Mesenchymal stem cell (in vitro differentiated cells and primary cell): ENCODE results near the gene NRG3.

Experiments
- DNase-seq: peaks from one replicate; pipeline ENCODE4 v3.0.0-alpha.2; 2013
- H2AFZ ChIP-seq: one replicate; pipeline ENCODE4 v1.6.1; 2013; ENCODE audit warnings: low read depth, mild to moderate bottlenecking, control low read depth, inconsistent platforms, low read length, moderate library complexity
- H2AK5ac ChIP-seq: 2 replicates; pipeline ENCODE4 v1.6.1; 2013; ENCODE audit warnings: low read length, moderate library complexity, mild to moderate bottlenecking, inconsistent platforms; ENCODE audit not compliant: severe bottlenecking
- H2BK120ac ChIP-seq: one replicate; pipeline ENCODE4 v1.6.1; 2013; ENCODE audit warnings: low read depth, mild to moderate bottlenecking, inconsistent platforms, low read length, moderate library complexity
- H2BK12ac ChIP-seq, 2 experiments: one replicate each; pipeline ENCODE4 v1.6.1; 2013; ENCODE audit warnings: inconsistent platforms in 2 of 2, low read length in 2 of 2, mild to moderate bottlenecking in 2 of 2, moderate library complexity in 2 of 2, control low read depth in 1 of 2
- H2BK15ac ChIP-seq: one replicate; pipeline ENCODE4 v1.6.1; 2013; ENCODE audit warnings: mild to moderate bottlenecking, low read depth, inconsistent platforms; ENCODE audit not compliant: poor library complexity, severe bottlenecking
- H2BK5ac ChIP-seq: 2 replicates; pipeline ENCODE4 v1.6.1; 2013; ENCODE audit warnings: low read depth, mild to moderate bottlenecking, low read length, control low read depth, inconsistent platforms; ENCODE audit not compliant: poor library complexity, severe bottlenecking
- H3K14ac ChIP-seq, 2 experiments: one replicate each; pipeline ENCODE4 v1.6.1; 2013; ENCODE audit warnings: inconsistent platforms in 2 of 2, low read length in 2 of 2, control low read depth in 1 of 2, mild to moderate bottlenecking in 1 of 2, moderate library complexity in 1 of 2
- H3K18ac ChIP-seq, 2 experiments: one replicate each; pipeline ENCODE4 v1.6.1; 2013; ENCODE audit warnings: inconsistent platforms in 2 of 2, low read length in 2 of 2, control low read depth in 1 of 2, low read depth in 1 of 2, mild to moderate bottlenecking in 1 of 2
- H3K23ac ChIP-seq, 2 experiments: one replicate each; pipeline ENCODE4 v1.6.1; 2013; ENCODE audit warnings: inconsistent platforms in 2 of 2, low read length in 2 of 2, mild to moderate bottlenecking in 2 of 2, moderate library complexity in 2 of 2, control low read depth in 1 of 2
- H3K27ac ChIP-seq: 2 replicates; pipeline ENCODE4 v1.5.1; 2013; ENCODE audit warnings: mild to moderate bottlenecking, moderate library complexity, low read length, control low read depth, inconsistent platforms; ENCODE audit not compliant: poor library complexity, severe bottlenecking
- H3K27me3 ChIP-seq, 2 experiments: 2 replicates each; pipeline versions ENCODE4 v1.6.1 to v1.7.0; 2013; ENCODE audit warnings: low read length in 2 of 2, mild to moderate bottlenecking in 2 of 2, moderate library complexity in 2 of 2, control low read depth in 1 of 2, inconsistent platforms in 1 of 2; ENCODE audit not compliant: control insufficient read depth in 1 of 2, insufficient read depth in 1 of 2
- H3K36me3 ChIP-seq, 2 experiments: 2 replicates each; pipeline versions ENCODE4 v1.6.1 to v1.7.0; 2013; ENCODE audit warnings: low read length in 2 of 2, control low read depth in 1 of 2, inconsistent platforms in 1 of 2, low read depth in 1 of 2, mild to moderate bottlenecking in 1 of 2; ENCODE audit not compliant: insufficient read depth in 2 of 2, control insufficient read depth in 1 of 2
- H3K4ac ChIP-seq, 2 experiments: one replicate each; pipeline ENCODE4 v1.6.1; 2013; ENCODE audit warnings: inconsistent platforms in 2 of 2, low read length in 2 of 2, mild to moderate bottlenecking in 2 of 2, moderate library complexity in 2 of 2, control low read depth in 1 of 2, low read depth in 1 of 2
- H3K4me1 ChIP-seq: 2 replicates; pipeline ENCODE4 v1.6.1; 2013; ENCODE audit warnings: low read depth, low read length, control low read depth; ENCODE audit not compliant: control insufficient read depth, insufficient read depth
- H3K4me2 ChIP-seq: 2 replicates; pipeline ENCODE4 v1.6.1; 2013; ENCODE audit warnings: low read length, mild to moderate bottlenecking, inconsistent platforms; ENCODE audit not compliant: poor library complexity, severe bottlenecking
- H3K4me3 ChIP-seq, 2 experiments: 2 replicates each; pipeline versions ENCODE4 v1.5.1 to v1.7.0; 2013; ENCODE audit warnings: low read length in 2 of 2, mild to moderate bottlenecking in 2 of 2, control low read depth in 1 of 2, low read depth in 1 of 2; ENCODE audit not compliant: insufficient read depth in 1 of 2
- H3K79me1 ChIP-seq: replicated peaks from 2 replicates; pipeline ENCODE4 v1.6.1; 2013; ENCODE audit warnings: mild to moderate bottlenecking, control low read depth, low read length, inconsistent platforms; ENCODE audit not compliant: poor library complexity, severe bottlenecking
- H3K9ac ChIP-seq: 2 replicates; pipeline ENCODE4 v1.7.0; 2013; ENCODE audit warnings: mild to moderate bottlenecking, low read length, moderate library complexity
- H3K9me3 ChIP-seq: 2 replicates; pipeline ENCODE4 v1.7.0; 2013; ENCODE audit warnings: mild to moderate bottlenecking, low read length; ENCODE audit not compliant: control insufficient read depth
- H4K8ac ChIP-seq: one replicate; pipeline ENCODE4 v1.6.1; 2013; ENCODE audit warnings: inconsistent platforms, mild to moderate bottlenecking, low read length, moderate library complexity
- H4K91ac ChIP-seq: one replicate; pipeline ENCODE4 v1.6.1; 2013; ENCODE audit warnings: mild to moderate bottlenecking, low read length, inconsistent platforms
- WGBS: methylation state at CpG from one replicate; pipeline ENCODE4 v1.1.7; 2013; ENCODE audit warnings: mixed read lengths; 5-methylcytosine and 5-hydroxymethylcytosine counted together

The NRG3 gene

GRCh38 chr10:82660986-82661385 lies 786.0 kb downstream of the NRG3 start:
- Histone ChIP-seq H3K27me3 (no peaks in the 10 kb centered on the region), H3K9ac (no peak overlapping the region), H2BK12ac (no peak overlapping the region), H2AK5ac (no peak overlapping the region), H3K4me1 (no peaks in the 10 kb centered on the region), H3K27ac (no peak overlapping the region), H2AFZ (no peak overlapping the region), H3K9me3 (no peaks in the 10 kb centered on the region), H3K14ac (no peak overlapping the region), H3K4me2 (no peak overlapping the region), H3K4me3 (no peak overlapping the region), H4K8ac (no peak overlapping the region), H4K91ac (no peak overlapping the region), H3K18ac (no peak overlapping the region), H3K79me1 (no peaks in the 10 kb centered on the region), H2BK15ac (no peak overlapping the region), H2BK120ac (no peak overlapping the region), H2BK5ac (no peak overlapping the region), H3K4ac (no peak overlapping the region), H3K36me3 (no peaks in the 10 kb centered on the region), H3K23ac (no peak overlapping the region)
- DNase-seq, result peak; percentile 12
- 30% methylated on average over 1 of the region's 1 CpG for WGBS

- Histone ChIP-seq H3K14ac (no peak overlapping the region), H4K91ac (no peak overlapping the region), H3K27ac (no peak overlapping the region), H3K79me1 (no peaks in the 10 kb centered on the region), H2AFZ (no peak overlapping the region), H3K4me2 (no peak overlapping the region), H3K27me3 (no peaks in the 10 kb centered on the region), H2AK5ac (no peak overlapping the region), H3K9me3 (no peaks in the 10 kb centered on the region), H3K4ac (no peak overlapping the region), H3K23ac (no peak overlapping the region), H2BK12ac (no peak overlapping the region), H3K18ac (no peak overlapping the region), H3K36me3 (no peaks in the 10 kb centered on the region), H2BK15ac (no peak overlapping the region), H3K4me1 (no peaks in the 10 kb centered on the region), H3K9ac (no peak overlapping the region), H2BK5ac (no peak overlapping the region), H3K4me3 (no peak overlapping the region), H2BK120ac (no peak overlapping the region), H4K8ac (no peak overlapping the region)
- no peak for DNase-seq
- WGBS, result 71% methylated on average over 2 of the region's 5 CpGs
Measured at GRCh38 chr10:82661701-82662100, 786.7 kb downstream of the NRG3 start.

DNA sequence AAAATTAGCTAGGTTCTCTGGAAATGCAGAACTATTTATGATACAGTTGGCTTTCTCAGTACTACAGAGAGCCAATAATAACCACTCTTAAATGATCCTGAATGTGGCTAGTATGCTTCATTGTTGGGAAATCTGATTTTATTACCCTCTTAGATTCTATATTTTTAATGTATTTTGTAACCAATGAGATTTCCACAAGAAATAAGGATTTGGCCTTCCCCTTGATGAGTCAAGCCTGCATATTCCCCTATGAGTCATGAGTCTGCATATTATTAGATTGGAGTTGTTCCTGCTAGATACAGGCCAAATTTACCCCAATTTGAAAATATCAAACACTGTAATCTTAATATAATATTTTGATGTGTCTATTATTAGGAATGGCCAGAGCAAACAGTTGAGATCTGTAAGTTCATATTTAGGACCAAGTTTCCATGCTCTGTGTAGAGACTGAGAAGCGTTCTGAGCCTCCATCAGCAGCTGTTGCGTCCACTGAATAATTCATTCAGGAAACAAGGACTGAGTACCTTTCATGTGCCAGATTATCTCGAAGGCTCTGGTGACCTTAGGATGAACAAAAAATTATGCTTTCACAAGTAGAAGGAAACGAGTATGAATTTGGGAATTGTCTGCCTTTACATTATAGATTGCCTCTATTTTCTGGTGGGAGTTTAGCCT lies 793.4 kb downstream of the NRG3 start:
- Histone ChIP-seq H2AFZ (no peak overlapping the region), H2BK12ac (no peak overlapping the region), H3K4me1 (no peaks in the 10 kb centered on the region), H3K27ac (no peak overlapping the region), H3K14ac (no peak overlapping the region), H3K9ac (peak overlapping the region; percentile 68), H2BK5ac (no peak overlapping the region), H3K23ac (no peak overlapping the region), H4K91ac (no peak overlapping the region), H3K36me3 (no peaks in the 10 kb centered on the region), H3K4me3 (peak overlapping the region in 1 of 2 experiments; percentile 14), H2AK5ac (no peak overlapping the region), H2BK15ac (no peak overlapping the region), H3K18ac (no peak overlapping the region), H3K79me1 (no peaks in the 10 kb centered on the region), H4K8ac (no peak overlapping the region), H3K4me2 (no peak overlapping the region), H3K27me3 (no peaks in the 10 kb centered on the region), H3K9me3 (no peaks in the 10 kb centered on the region), H2BK120ac (no peak overlapping the region), H3K4ac (no peak overlapping the region)
- DNase-seq, result no peak
- 78% methylated on average over 4 of the region's 4 CpGs for WGBS

GRCh38 chr10:82674036-82674435 lies 799.0 kb downstream of the NRG3 start:
- no peaks in the 10 kb centered on the region for H3K4me1 ChIP-seq
- H3K4ac ChIP-seq, result no peak overlapping the region
- no peak overlapping the region for H3K27ac ChIP-seq
- H4K91ac ChIP-seq, result no peak overlapping the region
- no peak for DNase-seq
- H3K27me3 ChIP-seq, result no peaks in the 10 kb centered on the region
- H2BK5ac ChIP-seq, result no peak overlapping the region
- no peaks in the 10 kb centered on the region for H3K36me3 ChIP-seq
- H2AFZ ChIP-seq, result no peak overlapping the region
- no peaks in the 10 kb centered on the region for H3K79me1 ChIP-seq
- no peak overlapping the region for H3K4me2 ChIP-seq
- H2BK120ac ChIP-seq, result no peak overlapping the region
- H3K9ac ChIP-seq, result no peak overlapping the region
- H3K4me3 ChIP-seq, result no peak overlapping the region
- H2BK12ac ChIP-seq, result no peak overlapping the region
- H2BK15ac ChIP-seq, result no peak overlapping the region
- H3K18ac ChIP-seq, result no peak overlapping the region
- no peak overlapping the region for H2AK5ac ChIP-seq
- no peak overlapping the region for H3K14ac ChIP-seq
- H3K23ac ChIP-seq, result no peak overlapping the region
- H3K9me3 ChIP-seq, result no peaks in the 10 kb centered on the region
- H4K8ac ChIP-seq, result no peak overlapping the region
